CD14-positive monocyte (primary cell): ENCODE data around the gene CRIP2. TPM values are rescaled to one million over a fixed set of nuclear protein-coding genes. Genes with fewer than 3 reads are reported as not detected.

Experiments used
- DNase-seq, 3 donors: peaks; one replicate each; pipeline ENCODE4 v3.0.0-alpha.2; 2011 to 2022
- H2AFZ ChIP-seq: 2 replicates; pipeline ENCODE4 v1.6.0; 2012; ENCODE audit warnings: mild to moderate bottlenecking, low read depth, low read length, inconsistent platforms; ENCODE audit not compliant: insufficient read depth, poor library complexity, severe bottlenecking
- H3K27ac ChIP-seq, 2 donors: 1 replicate in 1 of 2; 2 replicates in 1 of 2; pipeline ENCODE4 v1.5.1; 2012 to 2013; ENCODE audit warnings: low read length in 2 of 2, control low read depth in 1 of 2, inconsistent platforms in 1 of 2, low read depth in 1 of 2, mild to moderate bottlenecking in 1 of 2
- H3K27me3 ChIP-seq, 2 donors: one replicate each; pipeline versions ENCODE4 v1.6.0 to v1.6.1; 2011 to 2013; ENCODE audit warnings: low read length in 2 of 2; ENCODE audit not compliant: control insufficient read depth in 2 of 2, insufficient read depth in 2 of 2
- H3K36me3 ChIP-seq, 2 donors: replicated peaks in 1 of 2; 1 replicate in 1 of 2; 2 replicates in 1 of 2; pipeline versions ENCODE4 v1.5.1 to v1.6.1; 2012 to 2013; ENCODE audit warnings: low read length in 2 of 2, control low read depth in 1 of 2, inconsistent platforms in 1 of 2, mild to moderate bottlenecking in 1 of 2; ENCODE audit not compliant: insufficient read depth in 2 of 2, control insufficient read depth in 1 of 2
- H3K4me1 ChIP-seq, 2 donors: 1 replicate in 1 of 2; 2 replicates in 1 of 2; pipeline versions ENCODE4 v1.5.1 to v1.6.1; 2012 to 2013; ENCODE audit warnings: low read length in 2 of 2, control low read depth in 1 of 2, inconsistent platforms in 1 of 2, mild to moderate bottlenecking in 1 of 2, moderate library complexity in 1 of 2; ENCODE audit not compliant: insufficient read depth in 2 of 2, control insufficient read depth in 1 of 2
- H3K4me2 ChIP-seq: replicated peaks from 2 replicates; pipeline ENCODE3; 2012; ENCODE audit warnings: low read length, moderate library complexity, mild to moderate bottlenecking; ENCODE audit not compliant: poor library complexity, severe bottlenecking; ENCODE audit errors: extremely low read depth
- H3K4me3 ChIP-seq, 3 experiments: fragments of 200-600 bp in 1 of 3; sonication (generic) in 1 of 3; replicated peaks in 1 of 3; 1 replicate in 2 of 3; 2 replicates in 1 of 3; pipeline ENCODE4 v1.5.1; 2011 to 2013; ENCODE audit warnings: low read length in 3 of 3, mild to moderate bottlenecking in 3 of 3, control low read depth in 2 of 3, low read depth in 2 of 3, inconsistent platforms in 1 of 3, moderate library complexity in 1 of 3
- H3K79me2 ChIP-seq: 2 replicates; pipeline ENCODE4 v1.6.0; 2012; ENCODE audit warnings: mild to moderate bottlenecking, control low read depth, inconsistent platforms, low read length, moderate library complexity; ENCODE audit not compliant: insufficient read depth
- H3K9ac ChIP-seq: 2 replicates; pipeline ENCODE4 v1.6.0; 2017; ENCODE audit warnings: low read length, mild to moderate bottlenecking; ENCODE audit not compliant: insufficient read depth, poor library complexity, severe bottlenecking
- H3K9me3 ChIP-seq, 2 donors: replicated peaks in 1 of 2; 1 replicate in 1 of 2; 2 replicates in 1 of 2; pipeline versions ENCODE4 v1.5.1 to v1.6.1; 2012 to 2013; ENCODE audit warnings: low read length in 2 of 2, control low read depth in 1 of 2; ENCODE audit not compliant: control insufficient read depth in 1 of 2, insufficient read depth in 1 of 2
- H4K20me1 ChIP-seq: 2 replicates; pipeline ENCODE4 v1.6.0; 2012; ENCODE audit warnings: mild to moderate bottlenecking, low read length, control low read depth, moderate library complexity; ENCODE audit not compliant: insufficient read depth
- H3K27ac Mint-ChIP-seq, 7 donors: one replicate each; pipeline ENCODE4 v1.8.0; 2020; ENCODE audit warnings: mild to moderate bottlenecking in 7 of 7, mixed read lengths in 7 of 7, moderate library complexity in 6 of 7, inconsistent platforms in 2 of 7
- H3K27me3 Mint-ChIP-seq, 3 donors: one replicate each; pipeline ENCODE4 v1.8.0; 2021 to 2022; ENCODE audit warnings: low read depth in 3 of 3, mild to moderate bottlenecking in 3 of 3, mixed read lengths in 3 of 3, moderate library complexity in 3 of 3, inconsistent platforms in 1 of 3
- H3K36me3 Mint-ChIP-seq, 2 donors: one replicate each; pipeline ENCODE4 v1.8.0; 2020; ENCODE audit warnings: mixed read lengths in 2 of 2, inconsistent platforms in 1 of 2, mild to moderate bottlenecking in 1 of 2
- H3K4me1 Mint-ChIP-seq: one replicate; pipeline ENCODE4 v1.8.0; 2020; ENCODE audit warnings: mild to moderate bottlenecking, mixed read lengths
- H3K4me3 Mint-ChIP-seq, 2 donors: one replicate each; pipeline ENCODE4 v1.8.0; 2020; ENCODE audit warnings: mild to moderate bottlenecking in 2 of 2, mixed read lengths in 2 of 2, moderate library complexity in 1 of 2
- H3K9me3 Mint-ChIP-seq, 7 donors: one replicate each; pipeline ENCODE4 v1.8.0; 2020 to 2022; ENCODE audit warnings: mixed read lengths in 7 of 7, mild to moderate bottlenecking in 6 of 7, moderate library complexity in 6 of 7, inconsistent platforms in 2 of 7
- WGBS: methylation state at CpG from one replicate; pipeline ENCODE4 v1.1.5; 2013; ENCODE audit warnings: missing lambda C conversion rate; ENCODE audit not compliant: insufficient coverage; 5-methylcytosine and 5-hydroxymethylcytosine counted together
- intact Hi-C, 2 donors: fragments of 100-400 bp; cut with micrococcal nuclease; formaldehyde crosslinking; loops; one replicate each; pipeline versions ENCODE4 v1.15.0 to v1.15.1; 2023
- polyA plus RNA-seq, 3 donors: library from polyadenylated mRNA; depleted of rRNA in 1 of 3; unstranded in 2 of 3; stranded (reverse) in 1 of 3; fragments of 300-500 nt in 2 of 3; fragments of >200 nt in 1 of 3; fragmentation: Illumina TruSeq in 2 of 3; gene quantifications; 1 replicate in 2 of 3; 2 replicates in 1 of 3; pipeline ENCODE4 v1.2.3, GENCODE V29; 2012 to 2021
- TF ChIP-seq, protein P1 (sequence below): fragments of 200-600 bp; IDR thresholded peaks from one replicate; pipeline ENCODE4 v1.8.0; 2022; ENCODE audit warnings: antibody characterized with exemption, mild to moderate bottlenecking

The CRIP2 gene
- polyA plus RNA-seq, 3 donors, result 2.1 to 4.0 (median 3.3) TPM

DNA sequence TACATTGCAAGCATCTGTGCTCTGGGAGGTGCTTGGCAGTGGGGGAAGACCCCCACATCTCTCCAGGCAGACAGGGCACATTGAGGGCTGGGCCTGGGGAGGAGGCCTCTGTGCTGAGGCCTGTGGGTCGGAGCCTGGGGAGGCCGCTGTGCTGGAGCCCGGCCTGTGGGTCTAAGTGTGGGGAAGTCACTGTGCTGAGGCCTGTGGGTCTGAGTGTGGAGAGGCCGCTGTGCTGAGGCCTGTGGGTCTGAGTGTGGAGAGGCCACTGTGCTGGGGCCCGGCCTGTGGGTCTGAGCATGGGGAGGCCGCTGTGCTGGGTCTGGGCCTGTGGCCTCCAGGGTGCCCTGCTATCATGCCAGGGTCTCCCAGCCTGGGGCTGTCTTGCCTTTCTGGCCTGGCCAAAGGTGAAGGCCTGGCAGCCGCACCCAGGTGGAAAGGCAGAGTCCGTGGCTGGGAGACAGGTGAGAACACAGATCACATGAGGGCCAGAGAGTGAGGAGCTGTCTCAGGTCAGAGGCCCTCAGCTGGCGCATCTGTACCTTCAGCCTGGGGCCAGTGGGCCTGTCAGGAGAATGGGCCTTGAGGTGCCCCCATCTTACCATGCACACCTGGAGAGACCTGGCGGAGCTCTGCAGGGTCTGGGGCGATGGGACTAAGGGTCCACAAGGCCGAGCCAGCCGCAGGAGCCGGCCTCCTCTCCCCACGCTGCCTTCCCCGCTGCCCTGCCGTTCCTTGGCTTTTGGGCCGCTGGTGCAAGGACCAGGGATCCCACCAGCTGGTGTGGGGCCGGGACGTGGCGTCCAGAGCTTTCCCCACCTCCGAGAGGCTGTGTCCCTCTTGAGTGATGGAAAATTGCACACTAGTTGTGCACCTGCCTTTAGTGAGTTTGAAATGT, 18.6 kb upstream of the CRIP2 start:
- Histone ChIP-seq H3K4me3 (no peak overlapping the region), H3K4me1 (no peaks in the 10 kb centered on the region), H3K9ac (no peak overlapping the region), H2AFZ (no peak overlapping the region), H4K20me1 (peaks cover 4% of the 10 kb centered on the region), H3K79me2 (no peaks in the 10 kb centered on the region), H3K4me2 (no peak overlapping the region), H3K27ac (no peak overlapping the region), H3K9me3 (no peaks in the 10 kb centered on the region), H3K36me3 (peaks cover 59 to 75% of the 10 kb centered on the region in 2 donors), H3K27me3 (no peaks in the 10 kb centered on the region)
- no peak overlapping the region for H3K4me3 Mint-ChIP-seq
- no peak overlapping the region for H3K27ac Mint-ChIP-seq
- H3K36me3 Mint-ChIP-seq, result peaks cover 38 to 68% of the 10 kb centered on the region in 2 donors
- TF ChIP-seq, protein P1, sequence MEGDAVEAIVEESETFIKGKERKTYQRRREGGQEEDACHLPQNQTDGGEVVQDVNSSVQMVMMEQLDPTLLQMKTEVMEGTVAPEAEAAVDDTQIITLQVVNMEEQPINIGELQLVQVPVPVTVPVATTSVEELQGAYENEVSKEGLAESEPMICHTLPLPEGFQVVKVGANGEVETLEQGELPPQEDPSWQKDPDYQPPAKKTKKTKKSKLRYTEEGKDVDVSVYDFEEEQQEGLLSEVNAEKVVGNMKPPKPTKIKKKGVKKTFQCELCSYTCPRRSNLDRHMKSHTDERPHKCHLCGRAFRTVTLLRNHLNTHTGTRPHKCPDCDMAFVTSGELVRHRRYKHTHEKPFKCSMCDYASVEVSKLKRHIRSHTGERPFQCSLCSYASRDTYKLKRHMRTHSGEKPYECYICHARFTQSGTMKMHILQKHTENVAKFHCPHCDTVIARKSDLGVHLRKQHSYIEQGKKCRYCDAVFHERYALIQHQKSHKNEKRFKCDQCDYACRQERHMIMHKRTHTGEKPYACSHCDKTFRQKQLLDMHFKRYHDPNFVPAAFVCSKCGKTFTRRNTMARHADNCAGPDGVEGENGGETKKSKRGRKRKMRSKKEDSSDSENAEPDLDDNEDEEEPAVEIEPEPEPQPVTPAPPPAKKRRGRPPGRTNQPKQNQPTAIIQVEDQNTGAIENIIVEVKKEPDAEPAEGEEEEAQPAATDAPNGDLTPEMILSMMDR, result no peak
- H3K27me3 Mint-ChIP-seq, result no peaks in the 10 kb centered on the region
- DNase-seq, result no peak
- H3K4me1 Mint-ChIP-seq, result no peaks in the 10 kb centered on the region
- intact Hi-C loops, result no loop called here
- H3K9me3 Mint-ChIP-seq, result no peaks in the 10 kb centered on the region
- WGBS, result 96% methylated on average over 17 of the region's 22 CpGs

GRCh38 chr14:105456736-105457617, 17.6 kb upstream of the CRIP2 start:
- 87% methylated on average over 19 of the region's 22 CpGs for WGBS

More at GRCh38 chr14:105456736-105457617, 17.6 kb upstream of the CRIP2 start:
- Histone ChIP-seq H3K27me3 (no peaks in the 10 kb centered on the region), H3K4me3 (no peak overlapping the region), H3K4me2 (no peak overlapping the region), H3K4me1 (no peaks in the 10 kb centered on the region), H3K9ac (no peak overlapping the region), H3K27ac (no peak overlapping the region), H4K20me1 (peaks cover 4% of the 10 kb centered on the region), H3K9me3 (no peaks in the 10 kb centered on the region), H3K36me3 (peaks cover 57 to 76% of the 10 kb centered on the region in 2 donors), H2AFZ (no peak overlapping the region), H3K79me2 (no peaks in the 10 kb centered on the region)
- no peak for DNase-seq
- intact Hi-C loops, result no loop called here
- TF ChIP-seq, protein P1, result no peak
- Mint-ChIP-seq H3K27ac (no peak overlapping the region), H3K4me3 (no peak overlapping the region), H3K4me1 (no peaks in the 10 kb centered on the region), H3K9me3 (no peaks in the 10 kb centered on the region), H3K36me3 (peaks cover 40 to 68% of the 10 kb centered on the region in 2 donors), H3K27me3 (no peaks in the 10 kb centered on the region)
